Breast epithelium (tissue), 4 donors: ENCODE data around the gene GAS6. TPM values are rescaled to one million over a fixed set of nuclear protein-coding genes. Genes with fewer than 3 reads are reported as not detected.

Experiments
- DNase-seq, 2 donors: peaks; one replicate each; pipeline ENCODE4 v3.0.0-alpha.2; 2019; ENCODE audit warnings: low spot score in 2 of 2
- H3K27ac ChIP-seq, 2 donors: fragments of 200-600 bp; sonication (generic) in 1 of 2; one replicate each; pipeline ENCODE4 v1.5.1; 2016 to 2019; ENCODE audit warnings: mild to moderate bottlenecking in 1 of 2
- H3K27me3 ChIP-seq, 2 donors: fragments of 200-600 bp; sonication (generic) in 1 of 2; one replicate each; pipeline versions ENCODE4 v1.5.1 to v1.6.0; 2017 to 2019; ENCODE audit warnings: control low read depth in 1 of 2, mild to moderate bottlenecking in 1 of 2
- H3K36me3 ChIP-seq: fragments of 200-600 bp; one replicate; pipeline ENCODE4 v1.5.1; 2019
- H3K4me1 ChIP-seq, 2 donors: fragments of 200-600 bp; sonication (generic); one replicate each; pipeline ENCODE4 v1.5.1; 2016 to 2019; ENCODE audit warnings: control low read depth in 1 of 2
- H3K4me3 ChIP-seq, 3 donors: fragments of 200-600 bp; sonication (generic); 1 replicate in 2 of 3; 2 replicates in 1 of 3; pipeline ENCODE4 v1.5.1; 2016 to 2019; ENCODE audit warnings: mild to moderate bottlenecking in 3 of 3, moderate library complexity in 2 of 3
- H3K9me3 ChIP-seq, 2 donors: fragments of 200-600 bp; sonication (generic) in 1 of 2; one replicate each; pipeline ENCODE4 v1.5.1; 2016 to 2019; ENCODE audit warnings: control low read depth in 1 of 2
- POLR2A ChIP-seq: fragments of 450-650 bp; IDR thresholded peaks from one replicate; pipeline ENCODE4 v1.6.1; 2016; ENCODE audit warnings: antibody characterized with exemption, mild to moderate bottlenecking, moderate library complexity
- POLR2AphosphoS5 ChIP-seq, 3 donors: sonication (generic); formaldehyde crosslinking; IDR thresholded peaks; one replicate each; pipeline ENCODE4 v1.6.1; 2017; ENCODE audit warnings: antibody characterized with exemption in 3 of 3
- intact Hi-C: fragments of 100-400 bp; cut with DNase I; formaldehyde crosslinking; loops from one replicate; pipeline ENCODE4 v1.15.1; 2023; ENCODE audit warnings: low total_unique reads
- total RNA-seq, 3 donors: library from RNA; depleted of rRNA; stranded (reverse); fragments of >200 nt; gene quantifications; one replicate each; pipeline ENCODE4 v1.1.0, GENCODE V29; 2016
- TF ChIP-seq, protein P1 (sequence below), 3 donors: fragments of 450-650 bp; IDR thresholded peaks; one replicate each; pipeline ENCODE4 v1.5.1; 2016 to 2017; ENCODE audit warnings: antibody characterized with exemption in 3 of 3, mild to moderate bottlenecking in 3 of 3, moderate library complexity in 3 of 3

GAS6 gene
- total RNA-seq, 3 donors from 2014 or later: 85.9 to 146 (median 103) TPM

DNA sequence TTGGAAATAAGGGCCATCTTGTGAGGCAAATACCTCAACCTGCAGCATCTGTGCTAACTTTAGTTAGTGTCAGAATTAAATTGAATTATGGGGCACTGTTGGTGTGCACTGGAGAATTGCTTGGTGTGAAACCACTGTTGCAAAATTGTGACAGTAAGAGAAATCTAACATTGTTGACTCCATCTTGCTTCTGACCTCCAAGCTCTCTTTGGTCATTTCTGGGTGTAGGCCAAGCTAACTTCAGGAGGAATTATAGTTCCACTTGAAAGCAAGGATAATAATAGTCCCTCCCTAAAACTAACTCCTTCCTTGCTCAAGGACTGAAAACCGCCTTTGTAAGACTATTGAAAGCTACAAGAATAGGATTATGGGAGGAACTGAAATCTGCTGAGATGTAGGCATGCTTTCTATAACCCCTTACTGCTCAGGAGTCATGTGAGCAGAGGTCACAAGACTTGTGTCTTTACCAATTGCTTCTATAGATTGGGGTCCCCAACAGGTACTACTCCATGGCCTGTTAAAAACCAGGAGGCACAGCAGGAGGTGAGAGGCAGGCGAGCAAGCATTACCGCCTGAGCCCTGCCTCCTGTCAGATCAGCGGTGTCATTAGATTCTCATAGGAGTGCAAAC lies 24.9 kb upstream of the GAS6 start:
- TF ChIP-seq, protein P1, sequence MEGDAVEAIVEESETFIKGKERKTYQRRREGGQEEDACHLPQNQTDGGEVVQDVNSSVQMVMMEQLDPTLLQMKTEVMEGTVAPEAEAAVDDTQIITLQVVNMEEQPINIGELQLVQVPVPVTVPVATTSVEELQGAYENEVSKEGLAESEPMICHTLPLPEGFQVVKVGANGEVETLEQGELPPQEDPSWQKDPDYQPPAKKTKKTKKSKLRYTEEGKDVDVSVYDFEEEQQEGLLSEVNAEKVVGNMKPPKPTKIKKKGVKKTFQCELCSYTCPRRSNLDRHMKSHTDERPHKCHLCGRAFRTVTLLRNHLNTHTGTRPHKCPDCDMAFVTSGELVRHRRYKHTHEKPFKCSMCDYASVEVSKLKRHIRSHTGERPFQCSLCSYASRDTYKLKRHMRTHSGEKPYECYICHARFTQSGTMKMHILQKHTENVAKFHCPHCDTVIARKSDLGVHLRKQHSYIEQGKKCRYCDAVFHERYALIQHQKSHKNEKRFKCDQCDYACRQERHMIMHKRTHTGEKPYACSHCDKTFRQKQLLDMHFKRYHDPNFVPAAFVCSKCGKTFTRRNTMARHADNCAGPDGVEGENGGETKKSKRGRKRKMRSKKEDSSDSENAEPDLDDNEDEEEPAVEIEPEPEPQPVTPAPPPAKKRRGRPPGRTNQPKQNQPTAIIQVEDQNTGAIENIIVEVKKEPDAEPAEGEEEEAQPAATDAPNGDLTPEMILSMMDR (IDR thresholded peaks at IDR 0.05): no peak
- TF ChIP-seq POLR2A (no peak), POLR2AphosphoS5 (IDR thresholded peaks at IDR 0.05) (no peak)
- H3K9me3 ChIP-seq: no peaks in the 10 kb centered on the region
- H3K27ac ChIP-seq: no peak overlapping the region

DNA sequence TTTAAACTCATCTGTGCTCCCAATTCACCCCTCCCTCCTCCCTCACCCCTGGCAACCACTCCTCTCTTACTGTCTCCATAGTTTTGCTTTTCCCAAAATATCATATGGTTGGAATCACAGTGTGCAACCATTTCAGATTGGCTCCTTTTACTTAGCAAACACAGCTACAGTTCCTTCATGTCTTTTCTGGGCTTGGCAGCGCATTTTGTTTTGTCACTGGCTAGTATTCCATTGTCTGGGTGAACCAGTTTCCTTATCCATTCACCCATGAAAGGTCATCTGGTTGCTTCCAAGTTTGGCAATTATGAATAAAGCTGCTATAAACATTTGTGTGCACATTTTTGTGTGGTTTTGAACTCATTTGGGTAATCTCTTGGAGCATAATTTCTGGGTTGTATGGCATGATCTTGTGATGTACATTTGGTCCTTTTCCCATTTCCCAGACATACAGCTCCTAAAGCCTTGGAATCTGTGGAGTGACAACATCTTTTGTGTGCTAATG lies 23.9 kb upstream of the GAS6 start:
- TF ChIP-seq POLR2AphosphoS5 (IDR thresholded peaks at IDR 0.05) (no peak), POLR2A (no peak)
- TF ChIP-seq, protein P1 (IDR thresholded peaks at IDR 0.05): no peak
- H3K4me3 ChIP-seq: no peak overlapping the region
- intact Hi-C loops: no loop called here
- no peaks in the 10 kb centered on the region for H3K9me3 ChIP-seq
- H3K27ac ChIP-seq: no peak overlapping the region
- no peaks in the 10 kb centered on the region for H3K27me3 ChIP-seq
- DNase-seq: no peak
- H3K36me3 ChIP-seq: no peaks in the 10 kb centered on the region
- H3K4me1 ChIP-seq: no peaks in the 10 kb centered on the region

More for the DNA sequence above, 24.9 kb upstream of the GAS6 start:
- intact Hi-C loops: no loop called here
- Histone ChIP-seq H3K4me1 (no peaks in the 10 kb centered on the region), H3K27me3 (no peaks in the 10 kb centered on the region), H3K4me3 (no peak overlapping the region), H3K36me3 (no peaks in the 10 kb centered on the region)
- DNase-seq: no peak

DNA sequence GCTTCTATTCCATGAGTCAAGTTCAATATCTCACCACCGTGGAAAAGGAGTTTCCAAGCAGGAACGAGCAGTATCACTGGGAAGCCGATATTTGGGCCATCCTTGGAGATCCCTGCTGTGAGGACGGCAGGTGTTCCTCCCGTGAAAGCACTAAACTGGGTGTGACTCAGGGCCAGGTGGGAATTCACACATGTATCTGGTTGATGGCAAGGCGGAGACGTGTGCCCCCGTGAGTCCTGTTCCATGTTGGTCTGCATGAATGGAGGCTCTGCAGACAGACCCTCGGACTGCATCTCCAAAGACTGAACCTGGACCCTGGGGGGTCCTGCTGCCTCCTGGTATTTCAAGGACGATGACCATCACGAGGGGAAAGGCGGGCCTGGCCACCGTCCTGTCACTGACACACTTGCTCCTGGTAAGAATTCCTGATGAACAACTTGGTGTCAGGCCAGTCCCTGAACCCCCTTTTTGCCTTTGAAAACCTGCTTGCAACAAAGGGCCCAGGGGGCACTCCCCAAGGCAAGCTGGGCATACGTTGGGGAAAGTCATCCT lies 22.8 kb upstream of the GAS6 start:
- DNase-seq: no peak
- intact Hi-C loops: no loop called here
- Histone ChIP-seq H3K4me1 (no peaks in the 10 kb centered on the region), H3K36me3 (no peaks in the 10 kb centered on the region), H3K27me3 (no peaks in the 10 kb centered on the region), H3K4me3 (no peak overlapping the region), H3K27ac (no peak overlapping the region), H3K9me3 (no peaks in the 10 kb centered on the region)
- no peak for TF ChIP-seq POLR2AphosphoS5 (IDR thresholded peaks at IDR 0.05)
- TF ChIP-seq POLR2A: no peak
- TF ChIP-seq, protein P1 (IDR thresholded peaks at IDR 0.05): no peak

DNA sequence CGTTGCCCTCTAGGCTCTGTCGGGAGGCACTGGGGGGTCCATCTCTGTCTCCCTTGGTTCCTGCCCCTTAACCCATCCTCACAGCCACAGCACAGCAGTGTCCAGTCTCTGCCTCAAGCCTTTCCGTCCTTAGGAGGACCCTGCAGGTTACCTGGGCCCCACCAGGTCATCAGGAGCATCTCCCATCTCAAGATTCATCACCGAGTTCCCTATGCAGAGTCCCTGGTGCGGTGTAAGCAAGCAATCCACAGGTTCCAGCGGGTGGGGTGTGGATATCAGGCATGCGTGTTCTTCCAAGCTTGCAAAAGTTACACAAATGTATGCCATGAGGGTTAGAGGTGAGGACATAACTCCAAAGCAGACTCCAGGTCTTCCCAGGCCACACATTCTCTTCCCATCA lies 20.9 kb upstream of the GAS6 start:
- Histone ChIP-seq H3K27ac (no peak overlapping the region), H3K9me3 (no peaks in the 10 kb centered on the region), H3K4me3 (no peak overlapping the region), H3K4me1 (peaks cover 4 to 7% of the 10 kb centered on the region in 2 donors), H3K36me3 (no peaks in the 10 kb centered on the region), H3K27me3 (no peaks in the 10 kb centered on the region)
- intact Hi-C loops: no loop called here
- DNase-seq: no peak
- TF ChIP-seq POLR2AphosphoS5 (IDR thresholded peaks at IDR 0.05): no peak
- TF ChIP-seq, protein P1 (IDR thresholded peaks at IDR 0.05): no peak
- no peak for TF ChIP-seq POLR2A
